ENCODE results near the gene TOPAZ1.
"Not testable (repeated sequence)": the region's sequence is repeated elsewhere in the genome, so short reads cannot be mapped to it uniquely, and the experiment has no call there.

The TOPAZ1 gene

DNA sequence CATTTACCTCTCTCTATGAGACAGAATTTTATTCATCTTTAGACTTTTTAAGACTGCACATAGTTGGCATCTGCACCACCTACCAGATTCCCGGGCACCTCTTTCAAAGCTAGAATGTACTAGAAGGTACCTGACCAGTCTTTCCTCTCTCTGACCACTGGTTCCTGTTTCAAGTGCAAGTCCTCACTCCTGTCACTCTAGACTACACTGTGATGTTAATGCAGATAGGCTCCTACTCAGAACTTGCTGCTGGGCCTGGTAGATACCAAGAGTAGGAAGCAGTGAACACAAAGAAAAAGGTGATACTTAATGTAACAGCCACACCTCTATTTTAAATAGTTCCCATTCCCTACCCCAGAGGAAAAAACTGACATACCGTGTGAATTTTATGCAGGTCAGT, 88.8 kb downstream of the TOPAZ1 start:
- DNase-seq (ENCODE audit: low read depth): no peak

DNA sequence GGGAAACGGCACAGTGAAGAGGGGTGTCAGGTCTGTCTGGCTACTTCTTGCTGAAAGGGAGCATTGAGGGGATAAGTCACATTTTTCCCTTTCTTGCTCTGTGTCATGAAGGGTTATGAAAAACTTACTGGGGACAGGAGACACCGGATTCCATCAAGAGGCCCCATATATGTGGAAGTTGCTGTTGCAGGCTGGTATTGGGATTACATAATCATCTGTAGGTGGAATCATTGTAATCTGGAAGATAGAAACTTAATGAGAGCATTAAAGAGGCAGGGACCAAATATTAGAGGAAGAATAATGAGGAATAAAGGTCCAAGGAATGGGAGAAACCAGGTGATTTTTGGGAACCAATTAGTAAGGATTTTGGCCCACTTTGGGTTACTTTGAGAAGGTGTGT, 92.6 kb downstream of the TOPAZ1 start:
- no peak for DNase-seq (ENCODE audit: low read depth)

DNA sequence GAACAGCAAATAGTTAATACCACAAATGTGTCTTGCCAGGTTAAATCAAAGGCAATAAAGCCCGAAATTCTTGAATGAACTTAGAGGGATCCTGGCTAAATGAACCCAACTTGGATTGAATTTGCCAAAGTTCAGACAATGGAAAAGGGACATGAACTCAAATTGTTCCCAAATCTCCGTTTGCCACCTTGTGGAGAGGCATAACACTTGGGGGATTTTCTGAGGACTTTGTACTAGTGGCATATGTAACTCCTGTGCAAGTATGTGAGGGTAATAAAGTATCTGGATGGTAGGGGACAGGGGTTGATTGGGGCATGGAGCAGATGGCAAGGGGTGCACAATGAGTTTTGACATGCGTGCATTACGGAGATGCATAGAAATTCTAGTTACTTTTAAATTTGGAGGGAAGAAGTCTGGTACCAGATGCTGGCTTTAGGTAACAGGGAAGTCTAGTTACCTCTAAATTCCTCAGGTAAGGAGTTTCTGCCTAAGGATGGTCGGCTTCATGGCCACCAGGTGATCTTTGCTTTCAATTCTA, 95.6 kb downstream of the TOPAZ1 start:
- no peak for DNase-seq (ENCODE audit: low read depth)

DNA sequence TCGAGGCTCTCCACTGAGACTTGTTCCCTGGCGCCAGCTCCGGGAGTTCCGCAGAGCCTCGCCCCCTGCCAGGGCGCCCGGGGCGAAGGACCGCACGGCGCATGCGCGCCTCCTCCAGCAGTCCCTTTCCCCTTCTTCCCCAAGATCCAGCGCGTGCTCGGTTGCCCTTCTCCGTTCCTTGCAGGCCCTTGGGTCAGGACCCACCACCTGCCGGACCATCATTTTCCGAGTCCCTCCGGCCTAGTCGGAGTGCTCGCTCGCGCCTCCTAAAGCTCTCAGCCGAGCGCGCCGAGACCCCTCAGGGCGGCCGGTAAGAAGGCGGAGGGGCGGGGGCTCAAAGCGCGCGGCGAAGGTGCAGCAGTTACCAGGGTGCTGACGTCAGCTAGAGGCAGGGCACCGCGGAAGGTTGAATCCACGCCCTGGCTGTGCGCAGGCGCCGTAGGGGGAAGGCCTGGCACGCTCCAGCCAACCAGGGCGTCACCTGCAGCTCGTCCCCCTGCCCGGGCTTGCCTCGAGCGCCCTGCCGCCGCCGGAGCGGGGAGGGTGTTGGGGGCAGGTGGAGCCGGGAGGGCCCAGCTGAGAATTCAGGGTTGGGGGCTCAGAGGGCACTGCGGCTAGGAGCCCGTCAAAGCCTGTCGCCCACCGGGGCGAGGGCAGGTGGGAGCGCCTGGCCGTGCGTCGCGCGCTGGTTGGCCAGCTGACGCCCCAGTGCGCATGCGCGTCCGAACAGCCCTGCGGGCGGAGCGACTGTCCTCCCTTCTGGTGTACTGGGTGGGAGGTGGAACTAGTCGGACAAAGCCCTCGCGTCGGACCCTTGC, 96.5 kb downstream of the TOPAZ1 start, which contains the start of gene TCAIM:
TCAIM (plus strand) TSS at position 757 of the 818 bp plus-strand sequence. CDS start 16,017 bp downstream, outside the sequence.
- DNase-seq (ENCODE audit: low read depth): peak; percentile 71

DNA sequence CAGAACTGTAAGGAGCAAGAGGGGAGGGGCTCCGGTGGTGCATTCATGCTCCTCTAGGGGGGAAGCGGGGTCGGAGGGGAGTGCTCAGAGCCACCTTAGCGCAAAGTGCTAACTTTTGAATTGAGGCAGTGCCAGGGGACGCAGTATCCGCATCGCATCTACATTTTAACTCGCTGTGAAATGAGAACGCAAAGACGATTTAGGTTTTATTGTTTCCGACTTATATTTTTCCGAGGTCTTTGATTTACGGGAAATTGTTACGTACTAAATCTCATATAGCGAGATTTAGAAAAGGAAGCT, 97.1 kb downstream of the TOPAZ1 start:
- no peak for DNase-seq (ENCODE audit: low read depth)

DNA sequence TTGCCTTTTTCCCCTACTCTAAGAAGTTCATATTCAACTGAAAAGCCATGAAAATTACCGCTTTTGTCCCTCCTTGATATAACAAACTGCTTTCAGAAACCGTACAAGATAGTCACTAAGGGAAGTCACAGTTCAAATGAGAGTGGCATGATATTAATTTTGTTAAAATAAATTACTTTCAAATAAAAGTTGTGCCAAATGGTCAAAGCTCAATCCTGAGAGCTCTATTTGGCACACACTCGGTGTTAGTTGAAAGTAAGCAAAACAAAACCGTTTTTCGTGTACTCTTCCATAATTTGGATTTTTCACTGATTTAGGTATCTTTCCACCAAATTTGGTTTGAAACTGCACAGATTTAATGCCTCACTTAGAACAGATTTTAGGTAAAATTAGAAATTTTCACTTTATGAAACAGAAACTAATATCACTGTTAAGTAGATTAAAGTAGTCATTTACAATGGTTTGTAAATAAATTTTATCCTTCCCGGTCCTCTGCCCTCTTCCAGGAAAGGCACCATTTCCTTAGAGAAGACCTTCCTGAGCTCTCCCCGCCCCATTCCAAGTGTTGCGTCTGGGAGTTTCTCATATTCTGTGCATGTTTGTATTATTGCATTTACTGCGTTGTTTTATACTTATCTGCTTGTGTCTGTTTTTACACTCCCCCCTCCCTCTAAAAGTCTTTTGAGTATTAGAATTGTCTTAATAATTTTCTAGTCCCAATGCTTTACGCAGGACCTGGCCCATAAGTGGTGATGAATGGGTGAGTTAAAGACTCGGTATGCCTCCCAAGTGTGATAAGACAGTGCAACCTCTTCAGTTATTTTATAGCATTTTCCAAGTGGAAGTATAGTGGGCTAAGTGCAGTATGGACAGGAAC, 97.7 kb downstream of the TOPAZ1 start:
- DNase-seq (ENCODE audit: low read depth): no peak

DNA sequence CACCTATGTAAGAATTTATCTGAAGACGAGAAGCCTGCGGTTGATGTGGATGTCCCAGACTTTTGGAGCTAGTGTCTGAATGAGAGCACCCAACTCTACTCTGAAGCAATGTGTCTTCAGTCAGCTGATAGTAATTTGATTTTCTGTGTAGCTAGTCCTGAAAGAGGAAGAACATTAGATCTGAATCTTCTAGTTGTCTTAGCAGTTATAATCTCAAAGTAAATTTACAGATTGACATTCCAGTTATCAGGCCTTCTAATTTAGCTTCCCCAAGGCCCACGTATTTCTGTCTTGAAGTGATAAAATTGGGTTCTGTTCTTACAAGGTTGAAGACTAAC, 98.3 kb downstream of the TOPAZ1 start:
- no peak for DNase-seq (ENCODE audit: low read depth)

DNA sequence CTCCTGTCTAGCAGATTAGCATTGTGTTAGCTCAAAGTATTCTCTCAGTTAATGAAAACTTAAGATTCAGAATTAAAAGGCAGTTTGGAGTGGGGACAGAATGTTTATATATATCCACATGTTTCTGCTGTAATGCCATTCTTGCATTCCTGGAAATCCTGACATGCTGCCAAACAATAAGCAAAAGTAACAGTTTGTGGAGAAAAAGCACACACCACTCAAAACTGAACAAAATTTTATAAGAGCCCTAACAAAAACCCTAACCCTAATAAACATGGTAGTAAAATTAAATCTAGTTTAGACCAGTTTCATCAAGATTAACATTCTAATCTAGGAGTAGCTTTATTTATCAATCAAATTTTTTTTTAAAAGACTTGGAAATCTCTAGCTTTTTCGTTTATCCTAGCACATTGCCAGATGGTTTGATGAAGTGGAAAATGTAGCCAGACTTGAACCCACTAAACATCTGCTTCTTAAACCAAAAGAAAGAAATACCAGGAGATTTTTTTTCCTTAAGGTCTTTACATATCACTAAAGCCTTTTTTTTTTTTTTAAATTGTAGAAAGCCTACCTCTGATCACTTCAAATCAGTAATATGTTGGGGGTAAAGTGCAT, 100.6 kb downstream of the TOPAZ1 start:
- no peak for DNase-seq (ENCODE audit: low read depth)

DNA sequence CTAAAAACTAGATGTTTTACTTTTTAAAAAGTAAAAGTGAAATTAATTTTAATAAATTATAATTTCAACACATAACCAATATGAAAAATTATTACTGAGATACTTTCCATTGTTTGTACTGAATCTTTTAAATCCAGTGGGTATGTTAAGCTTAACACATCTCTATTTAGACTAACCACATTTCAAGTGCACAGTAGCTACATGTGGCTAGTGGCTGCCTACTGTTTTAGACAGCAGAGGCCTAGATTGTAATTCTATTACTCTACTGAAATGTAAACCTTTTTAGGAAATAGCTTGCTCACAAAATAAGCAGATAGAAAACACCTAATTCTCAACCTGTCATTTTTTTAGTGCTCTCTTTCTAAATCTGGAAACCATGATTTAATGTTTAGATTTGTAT, 101.7 kb downstream of the TOPAZ1 start:
- no peak for DNase-seq (ENCODE audit: low read depth)

DNA sequence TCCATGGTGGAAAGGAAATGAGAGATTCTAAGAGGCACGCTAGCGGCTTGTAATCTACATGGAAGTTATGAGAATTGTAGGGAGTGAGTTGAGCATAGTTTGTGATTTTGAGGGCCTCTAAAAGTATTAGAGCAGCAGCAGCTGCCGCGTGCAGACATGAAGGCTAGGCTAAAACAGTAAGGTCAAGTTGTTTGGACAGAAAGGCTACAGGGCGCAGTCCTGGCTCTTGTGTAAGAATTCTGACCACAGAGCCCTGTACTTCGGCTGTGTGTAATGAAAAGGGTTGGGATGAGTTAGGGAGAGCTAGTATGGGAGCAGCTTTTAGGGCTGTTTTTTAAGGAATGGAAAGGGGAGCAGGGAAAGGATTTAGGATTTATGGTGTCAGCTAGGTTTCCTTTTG, 104.9 kb downstream of the TOPAZ1 start:
- DNase-seq (ENCODE audit: low read depth): not testable (repeated sequence)

DNA sequence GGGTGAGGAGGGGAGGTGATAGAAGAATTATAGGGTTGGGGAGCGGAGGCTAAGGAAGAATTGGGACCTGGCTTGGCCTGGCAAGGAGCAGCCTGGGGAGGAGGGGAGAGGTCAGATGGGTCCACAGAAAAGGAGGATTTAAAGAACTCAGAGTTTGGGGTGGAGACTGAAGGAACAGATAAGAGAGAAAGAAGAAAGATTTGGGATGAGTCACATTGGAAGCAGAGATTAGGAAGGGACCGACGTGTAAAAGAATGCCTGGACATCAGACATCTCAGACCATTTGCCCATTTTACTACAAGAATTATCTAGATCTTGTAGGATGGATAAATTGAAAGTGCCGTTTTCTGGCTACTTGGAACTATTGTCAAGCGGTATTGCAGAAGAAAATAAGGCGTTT, 107.3 kb downstream of the TOPAZ1 start:
- no peak for DNase-seq (ENCODE audit: low read depth)

DNA sequence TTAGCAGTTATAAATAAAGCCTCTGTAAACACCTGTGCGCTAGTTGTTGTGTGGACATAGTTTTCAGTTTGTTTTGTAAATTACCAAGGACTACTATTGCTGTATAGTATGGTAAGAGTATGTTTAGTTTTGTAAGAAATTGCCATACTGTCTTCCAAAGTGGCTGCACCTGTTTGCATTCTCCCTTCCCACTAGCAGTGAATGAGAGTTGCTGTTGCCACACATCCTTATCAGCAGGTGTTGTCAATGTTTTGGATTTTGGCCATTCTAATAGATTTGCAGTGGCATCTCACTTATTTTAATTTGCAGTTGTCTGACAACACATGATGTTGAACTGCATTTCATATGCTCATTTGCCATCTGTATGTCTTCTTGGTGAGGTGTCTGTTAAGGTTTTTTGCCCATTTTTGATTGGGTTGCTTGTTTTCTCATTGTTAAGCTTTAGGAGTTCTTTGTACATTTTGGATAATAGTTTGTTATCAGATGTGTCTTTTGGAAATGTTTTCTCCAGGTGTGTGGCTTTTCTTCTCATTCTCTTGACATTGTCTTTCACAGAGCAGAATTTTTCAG, 111.8 kb downstream of the TOPAZ1 start:
- no peak for DNase-seq (ENCODE audit: low read depth)

DNA sequence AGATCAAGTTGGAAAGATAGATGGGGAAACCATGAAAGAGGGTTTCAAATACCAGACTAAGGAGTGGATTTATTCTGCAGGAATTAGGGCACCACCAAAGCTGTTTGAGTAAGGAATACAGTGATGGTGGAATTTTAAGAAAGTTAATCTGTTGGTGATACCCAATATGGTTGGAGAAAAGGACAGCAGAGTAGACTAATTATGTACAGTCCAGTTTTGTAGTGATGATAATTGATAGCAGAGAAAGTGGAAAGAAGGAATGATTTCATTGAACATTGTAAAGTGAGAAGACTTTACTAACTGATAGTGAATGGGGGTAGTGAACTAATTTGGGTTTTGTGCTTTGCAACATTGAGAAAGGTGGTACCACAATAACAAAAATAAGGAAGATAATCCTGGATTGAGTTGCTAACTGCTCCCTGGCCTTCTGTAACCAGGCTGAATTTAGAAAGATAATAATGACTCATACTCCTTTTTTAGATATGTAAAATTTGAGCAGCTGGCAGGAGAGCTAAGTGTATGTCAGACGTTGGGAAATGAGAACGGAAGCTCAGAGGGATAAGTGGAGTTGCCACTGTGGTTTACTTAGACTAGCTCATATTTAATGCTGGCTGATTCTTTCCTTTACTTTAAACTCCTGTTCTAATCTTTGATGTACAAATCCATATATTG, 113.8 kb downstream of the TOPAZ1 start:
- DNase-seq (ENCODE audit: low read depth): peak; percentile 48

DNA sequence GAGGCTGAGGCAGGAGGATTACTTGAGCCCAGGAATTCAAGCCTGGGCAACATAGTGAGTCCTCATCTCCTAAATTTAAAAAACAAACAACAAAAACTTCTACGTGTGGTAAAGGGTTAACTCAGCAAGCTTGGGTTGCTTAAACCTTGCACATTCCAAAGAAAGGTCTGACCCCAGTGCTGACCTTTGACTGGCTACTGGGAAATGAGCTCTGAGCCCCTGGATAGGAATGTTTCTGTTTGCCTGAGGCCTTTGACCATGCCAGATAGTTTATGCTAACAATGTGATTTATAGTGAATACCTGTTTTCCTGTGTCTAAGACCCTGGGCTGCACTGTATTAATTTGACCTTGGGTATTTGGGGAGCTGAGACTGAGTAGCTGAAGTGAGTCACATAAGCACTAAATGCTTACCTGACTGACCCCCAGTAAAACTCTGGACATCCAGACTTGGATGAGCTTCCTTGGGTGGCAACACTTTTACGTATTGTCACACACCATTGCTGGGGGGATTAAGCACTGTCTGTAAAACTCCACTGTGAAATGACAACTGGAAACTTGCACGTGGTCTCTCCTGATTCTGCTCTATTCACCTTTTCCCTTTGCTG, 117.6 kb downstream of the TOPAZ1 start:
- no peak for DNase-seq (ENCODE audit: low read depth)

DNA sequence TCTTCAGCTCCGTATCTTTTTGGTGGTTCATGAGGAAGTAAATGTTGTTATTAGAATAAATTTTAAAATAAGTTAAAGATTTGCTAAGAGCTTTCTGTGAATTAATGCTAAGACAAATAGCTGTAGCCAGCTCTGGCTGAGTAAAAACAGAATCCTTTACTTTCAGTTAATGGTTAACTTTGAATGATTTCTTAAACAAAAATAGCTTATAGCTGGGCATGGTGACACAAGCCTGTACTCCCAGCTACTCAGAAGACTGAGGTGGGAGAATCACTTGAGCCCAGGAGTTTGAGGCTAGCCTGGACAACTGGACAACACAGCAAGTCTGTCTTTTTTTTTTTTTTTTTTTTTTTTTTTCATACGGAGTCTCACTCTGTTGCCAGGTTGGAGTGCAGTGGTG, 121.9 kb downstream of the TOPAZ1 start:
- no peak for DNase-seq (ENCODE audit: low read depth)

DNA sequence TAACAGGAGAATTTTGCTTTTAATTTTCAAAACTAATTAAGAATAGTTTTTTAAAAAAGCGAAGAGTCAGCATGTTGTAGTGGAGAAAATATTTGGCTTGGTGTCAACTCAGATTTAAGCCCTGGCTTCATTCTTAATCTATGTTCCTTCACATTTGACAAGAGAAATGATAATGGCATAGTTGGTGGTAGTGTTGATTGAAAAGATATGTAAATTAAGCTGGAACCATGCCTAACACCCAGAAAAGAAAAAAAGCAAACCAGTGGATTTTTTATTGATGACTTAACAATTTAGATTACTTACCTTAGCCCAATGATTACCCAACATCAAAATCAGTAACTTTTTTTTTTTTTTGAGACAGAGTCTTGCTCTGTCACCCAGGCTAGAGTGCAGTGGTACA, 124.3 kb downstream of the TOPAZ1 start:
- no peak for DNase-seq (ENCODE audit: low read depth)

DNA sequence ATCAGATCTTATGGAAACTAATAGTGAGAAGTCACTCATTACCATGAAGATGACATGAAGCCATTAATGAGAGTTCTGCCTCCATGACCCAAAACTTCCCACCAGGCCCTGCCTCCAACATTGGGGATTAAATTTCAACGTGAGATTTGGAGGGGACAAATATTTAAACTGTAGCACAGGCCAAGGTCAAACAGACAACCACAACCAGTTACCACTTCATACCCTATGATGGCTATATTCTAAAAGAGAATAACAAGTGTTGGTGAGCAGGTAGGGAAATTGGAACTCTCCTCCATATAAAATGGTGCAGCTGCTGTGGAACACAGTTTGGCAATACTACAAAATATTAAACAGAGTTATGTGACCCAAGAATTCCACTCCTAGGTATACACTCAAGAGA, 133.8 kb downstream of the TOPAZ1 start:
- no peak for DNase-seq (ENCODE audit: low read depth)

Data from GM04503 (cell line).